ENCODE results near the gene SLC17A1. TPM values are rescaled to one million over a fixed set of nuclear protein-coding genes. Genes with fewer than 3 reads are reported as not detected.

The SLC17A1 gene
- total RNA-seq, 1 donor from 2014 or later = not detected

GRCh38 chr6:25844518-25844917, 12.7 kb upstream of the SLC17A1 start:
- no peak for TF ChIP-seq CTCF (IDR thresholded peaks at IDR 0.05)
- no peaks in the 10 kb centered on the region for H3K4me1 Mint-ChIP-seq (ENCODE audit: low read depth)
- H3K27ac Mint-ChIP-seq (ENCODE audit: unreplicated experiment) = no peak overlapping the region
- DNase-seq (ENCODE audit: low spot score) = no peak
- no peaks in the 10 kb centered on the region for H3K36me3 Mint-ChIP-seq (ENCODE audit: low read depth)
- H3K4me3 Mint-ChIP-seq (ENCODE audit: unreplicated experiment) = no peak overlapping the region
- H3K27me3 Mint-ChIP-seq (ENCODE audit: low read depth) = peaks cover 7% of the 10 kb centered on the region
- peaks cover 5% of the 10 kb centered on the region for H3K9me3 Mint-ChIP-seq (ENCODE audit: low read depth)

DNA sequence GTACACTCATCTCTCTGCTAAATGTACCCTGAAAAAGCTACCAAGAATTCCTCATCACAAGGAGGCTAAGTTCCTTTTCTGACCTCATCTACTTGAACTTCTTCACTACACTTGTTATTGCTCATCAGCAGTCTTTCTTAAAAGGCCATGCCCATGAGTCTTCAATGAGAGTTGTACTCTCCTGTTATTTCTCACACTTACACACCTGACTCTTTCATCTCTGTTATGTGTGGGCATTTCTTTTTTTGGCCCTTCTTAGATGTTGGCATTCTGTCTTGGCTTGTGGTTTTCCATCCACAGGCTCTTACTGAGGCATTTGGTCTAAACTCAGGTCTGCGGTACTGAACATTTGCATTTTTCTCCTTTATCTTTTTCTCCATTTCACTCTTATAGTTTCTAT, 10.7 kb upstream of the SLC17A1 start:
- Mint-ChIP-seq H3K27ac (ENCODE audit: unreplicated experiment) (no peak overlapping the region), H3K27me3 (ENCODE audit: low read depth) (peaks cover 7% of the 10 kb centered on the region), H3K4me1 (ENCODE audit: low read depth) (no peaks in the 10 kb centered on the region), H3K36me3 (ENCODE audit: low read depth) (no peaks in the 10 kb centered on the region), H3K4me3 (ENCODE audit: unreplicated experiment) (no peak overlapping the region), H3K9me3 (ENCODE audit: low read depth) (peaks cover 5% of the 10 kb centered on the region)
- no peak for TF ChIP-seq CTCF (IDR thresholded peaks at IDR 0.05)
- no peak for DNase-seq (ENCODE audit: low spot score)

- no peak for TF ChIP-seq CTCF (IDR thresholded peaks at IDR 0.05)
- H3K27me3 Mint-ChIP-seq (ENCODE audit: low read depth) = peaks cover 19% of the 10 kb centered on the region
- DNase-seq (ENCODE audit: low spot score) = no peak
- no peaks in the 10 kb centered on the region for H3K36me3 Mint-ChIP-seq (ENCODE audit: low read depth)
- no peaks in the 10 kb centered on the region for H3K9me3 Mint-ChIP-seq (ENCODE audit: low read depth)
- no peak overlapping the region for H3K27ac Mint-ChIP-seq (ENCODE audit: unreplicated experiment)
- no peaks in the 10 kb centered on the region for H3K4me1 Mint-ChIP-seq (ENCODE audit: low read depth)
- H3K4me3 Mint-ChIP-seq (ENCODE audit: unreplicated experiment) = no peak overlapping the region
Measured at GRCh38 chr6:25835442-25836283, 3.8 kb upstream of the SLC17A1 start.

- Mint-ChIP-seq H3K36me3 (ENCODE audit: low read depth) (no peaks in the 10 kb centered on the region), H3K9me3 (ENCODE audit: low read depth) (no peaks in the 10 kb centered on the region), H3K4me3 (ENCODE audit: unreplicated experiment) (no peak overlapping the region), H3K4me1 (ENCODE audit: low read depth) (no peaks in the 10 kb centered on the region), H3K27ac (ENCODE audit: unreplicated experiment) (no peak overlapping the region), H3K27me3 (ENCODE audit: low read depth) (peaks cover 19% of the 10 kb centered on the region)
- no peak for DNase-seq (ENCODE audit: low spot score)
- no peak for TF ChIP-seq CTCF (IDR thresholded peaks at IDR 0.05)
Measured at GRCh38 chr6:25834950-25835349, 3.1 kb upstream of the SLC17A1 start.

- Mint-ChIP-seq H3K4me1 (ENCODE audit: low read depth) (no peaks in the 10 kb centered on the region), H3K9me3 (ENCODE audit: low read depth) (no peaks in the 10 kb centered on the region), H3K27ac (ENCODE audit: unreplicated experiment) (no peak overlapping the region), H3K4me3 (ENCODE audit: unreplicated experiment) (no peak overlapping the region), H3K36me3 (ENCODE audit: low read depth) (no peaks in the 10 kb centered on the region), H3K27me3 (ENCODE audit: low read depth) (peaks cover 20% of the 10 kb centered on the region)
- TF ChIP-seq CTCF (IDR thresholded peaks at IDR 0.05) = no peak
- no peak for DNase-seq (ENCODE audit: low spot score)
Measured at GRCh38 chr6:25833136-25833535, 1.3 kb upstream of the SLC17A1 start.

All from chondrocyte (in vitro differentiated cells).